HL-60/S4 (cell line): ENCODE results near the gene CFAP299.

Experiments used
- in situ Hi-C: fragments of 300-500 bp; cut with MboI; formaldehyde crosslinking; loops from 2 replicates; pipeline ENCODE4 v1.14.3; 2022; ENCODE audit warnings: low sequenced_read_pairs

CFAP299 gene

DNA sequence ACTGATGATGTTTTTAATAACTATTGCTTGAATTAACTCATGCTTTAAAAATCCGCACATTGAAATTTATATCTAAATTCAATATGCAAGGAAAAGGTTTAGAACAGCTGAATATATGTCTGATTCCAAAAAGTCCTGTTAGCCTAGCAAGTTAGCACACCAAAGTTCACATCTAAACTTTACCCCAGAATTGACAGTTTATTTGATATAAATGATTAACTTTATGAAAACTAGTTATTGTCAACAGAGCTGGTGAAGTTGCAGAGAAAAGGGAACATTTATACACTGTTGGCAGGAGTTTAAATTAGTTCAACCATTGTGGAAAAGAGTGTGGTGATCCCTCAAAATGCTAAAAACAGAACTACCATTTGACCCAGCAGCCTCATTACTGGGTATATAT, 574.4 kb downstream of the CFAP299 start:
- in situ Hi-C loops: no loop called here

DNA sequence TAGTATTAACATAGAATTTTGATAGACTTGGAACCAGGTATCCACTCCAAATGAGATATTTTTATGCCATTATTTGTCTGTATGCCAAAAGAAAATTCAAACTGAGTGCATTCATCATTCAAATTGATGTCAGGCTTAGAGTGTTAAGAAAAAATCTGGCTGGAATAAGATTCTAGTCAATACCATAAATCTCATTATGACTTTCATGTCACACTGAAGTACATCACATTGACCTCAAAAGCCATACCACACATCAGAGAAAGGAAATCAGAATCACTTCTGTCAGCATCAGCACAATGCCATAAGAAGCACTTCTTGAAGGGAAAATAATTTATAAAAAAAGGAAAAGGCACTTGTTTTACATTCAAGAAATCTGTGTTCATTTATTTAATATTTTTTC, 575.9 kb downstream of the CFAP299 start:
- in situ Hi-C loops: no loop called here

DNA sequence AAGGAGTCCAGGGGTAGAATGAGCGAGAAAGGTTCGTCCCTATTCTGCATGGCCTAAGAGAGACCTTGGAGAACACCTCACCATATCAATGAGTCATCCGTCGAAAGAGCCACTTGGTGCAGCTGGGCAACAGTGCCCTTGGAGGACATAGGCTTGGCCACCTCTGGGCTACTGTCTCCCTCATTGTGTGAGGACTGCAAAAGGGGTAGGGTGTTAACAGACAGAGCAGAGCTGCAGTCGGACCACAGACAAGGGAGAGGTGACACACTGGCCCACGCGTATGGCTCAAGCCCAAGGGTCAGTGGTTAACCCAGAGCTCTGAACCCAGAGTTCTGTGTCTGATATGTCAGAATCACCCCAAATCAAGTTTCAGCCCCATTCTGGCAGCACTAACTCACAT, 576.8 kb downstream of the CFAP299 start:
- in situ Hi-C loops: no loop called here

DNA sequence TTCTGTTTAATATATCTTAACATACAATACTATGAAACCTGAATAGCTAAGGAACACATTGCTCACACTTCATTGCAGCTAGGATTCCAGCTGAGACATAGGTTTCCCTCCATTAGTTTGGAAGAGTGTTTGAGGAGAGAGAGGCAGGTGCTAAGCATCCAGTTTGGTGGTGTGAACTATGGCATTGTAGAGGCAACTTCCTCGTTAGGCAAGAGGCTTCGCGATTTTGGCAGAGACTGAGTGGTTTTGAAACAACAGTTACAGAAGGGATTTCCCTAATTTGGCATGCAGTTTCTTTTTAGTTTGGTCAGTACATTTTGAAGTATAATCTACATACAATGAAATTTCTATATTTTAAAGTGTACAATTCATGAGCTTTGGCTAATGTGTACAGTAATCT, 577.9 kb downstream of the CFAP299 start:
- in situ Hi-C loops: no loop called here

DNA sequence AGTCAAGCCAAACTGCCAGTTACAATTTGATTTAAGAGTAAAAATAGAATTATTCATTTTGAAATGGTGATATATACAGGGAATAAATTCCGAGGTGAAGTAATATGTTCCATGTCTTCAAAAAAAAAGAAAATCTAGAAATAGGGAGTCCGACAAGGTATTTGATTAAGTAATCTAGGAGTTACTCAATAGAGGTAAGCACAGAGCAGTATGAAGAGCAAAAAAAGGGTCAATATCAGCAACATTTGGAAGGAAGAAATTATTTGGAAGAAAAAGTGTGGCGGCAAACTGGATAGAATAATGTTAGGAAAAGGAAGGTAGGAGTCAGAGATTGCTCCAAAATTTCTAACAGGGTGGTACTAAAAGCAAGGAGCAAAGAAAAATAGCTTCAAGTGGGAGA, 581.2 kb downstream of the CFAP299 start:
- in situ Hi-C loops: no loop called here

DNA sequence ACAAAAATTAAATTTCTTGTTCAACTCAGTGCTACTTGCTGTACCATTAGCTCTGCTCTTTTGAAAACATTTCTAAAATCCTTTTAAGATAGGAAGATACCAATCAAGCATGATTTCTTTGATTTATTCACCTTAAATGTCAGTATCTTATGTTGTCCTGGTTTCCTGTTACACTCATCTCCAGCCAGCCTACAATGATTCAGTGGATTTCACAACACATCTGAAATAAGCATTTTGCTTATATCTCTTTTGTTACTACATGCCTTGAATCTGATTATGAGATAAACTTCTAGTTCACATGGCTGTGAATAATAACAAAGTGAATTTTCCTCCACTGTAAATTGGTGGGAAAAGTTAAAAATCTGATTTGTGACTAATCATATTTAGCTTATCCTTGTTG, 582.5 kb downstream of the CFAP299 start:
- in situ Hi-C loops: no loop called here

DNA sequence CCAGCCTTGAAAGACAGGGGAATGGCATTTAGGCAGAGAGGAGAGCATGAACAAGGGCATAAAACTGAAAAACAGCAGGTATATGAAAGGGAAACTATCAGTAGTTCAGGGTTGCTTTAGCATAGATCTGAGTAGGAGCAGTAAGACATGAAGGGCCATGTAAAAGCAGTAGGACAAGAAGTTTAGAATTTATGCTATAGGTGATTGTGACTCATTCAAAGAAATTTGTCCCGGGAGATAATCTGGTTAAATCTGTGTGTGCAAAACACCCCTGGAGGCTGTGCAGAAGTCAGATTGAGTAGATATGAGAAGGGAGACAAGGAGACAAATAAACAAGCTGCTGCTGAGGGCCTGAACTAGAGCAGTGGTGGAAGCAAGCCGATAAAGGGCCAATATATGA, 585.9 kb downstream of the CFAP299 start:
- in situ Hi-C loops: no loop called here

DNA sequence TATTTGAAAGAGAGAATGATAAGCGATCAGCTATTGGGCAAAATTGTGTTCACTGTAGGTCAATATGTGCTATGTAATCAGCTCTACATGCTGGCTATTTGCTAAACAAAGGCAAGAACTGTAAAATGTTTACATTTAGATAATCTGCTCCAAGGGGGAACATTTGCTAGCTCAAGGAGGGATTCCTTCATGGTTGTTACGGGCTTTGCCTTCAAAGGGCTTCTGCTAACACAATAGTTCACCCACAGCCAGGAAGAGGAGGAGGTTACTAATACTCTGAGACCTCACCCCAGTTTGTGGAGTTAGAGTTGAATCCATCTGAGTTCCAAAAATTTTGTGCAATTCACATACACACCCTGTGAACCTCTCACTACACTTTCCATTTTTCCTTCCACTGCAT, 587.4 kb downstream of the CFAP299 start:
- in situ Hi-C loops: no loop called here

DNA sequence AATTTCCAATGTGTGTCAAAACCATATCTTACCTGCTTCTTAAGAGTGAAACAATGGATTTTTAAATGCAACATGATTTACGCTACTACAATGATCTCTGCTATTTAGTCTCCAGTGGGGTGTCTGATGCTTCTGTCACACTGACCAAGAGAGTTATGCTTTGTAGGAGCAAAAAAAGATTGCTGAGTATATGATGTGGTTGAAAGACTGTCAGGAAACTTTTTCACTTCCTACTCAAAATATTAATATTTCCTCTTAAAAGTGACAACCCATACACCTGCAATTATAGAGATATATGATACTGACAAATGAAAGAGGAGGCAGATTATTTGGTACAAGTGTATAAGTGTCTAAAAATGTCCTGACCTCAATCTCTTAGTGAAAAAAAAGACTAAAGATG, 589.8 kb downstream of the CFAP299 start:
- in situ Hi-C loops: no loop called here

DNA sequence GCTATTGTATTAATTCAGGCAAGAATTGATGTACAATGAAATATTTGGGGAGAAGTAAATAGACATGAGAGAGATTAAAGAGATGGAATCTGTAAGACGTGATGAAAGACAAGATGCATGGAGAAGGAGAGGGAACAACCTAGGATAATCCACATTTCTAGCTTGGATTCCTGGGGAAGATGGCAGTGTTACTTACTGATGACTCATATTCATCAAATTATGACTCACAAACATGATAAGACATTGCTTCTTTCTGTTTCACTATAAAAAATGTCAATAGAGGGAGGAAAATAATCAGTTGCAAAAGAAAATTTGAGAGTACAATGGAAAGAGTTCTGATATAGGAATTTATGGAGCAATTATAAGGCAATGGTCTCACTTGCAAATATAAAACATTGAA, 590.9 kb downstream of the CFAP299 start:
- in situ Hi-C loops: no loop called here

DNA sequence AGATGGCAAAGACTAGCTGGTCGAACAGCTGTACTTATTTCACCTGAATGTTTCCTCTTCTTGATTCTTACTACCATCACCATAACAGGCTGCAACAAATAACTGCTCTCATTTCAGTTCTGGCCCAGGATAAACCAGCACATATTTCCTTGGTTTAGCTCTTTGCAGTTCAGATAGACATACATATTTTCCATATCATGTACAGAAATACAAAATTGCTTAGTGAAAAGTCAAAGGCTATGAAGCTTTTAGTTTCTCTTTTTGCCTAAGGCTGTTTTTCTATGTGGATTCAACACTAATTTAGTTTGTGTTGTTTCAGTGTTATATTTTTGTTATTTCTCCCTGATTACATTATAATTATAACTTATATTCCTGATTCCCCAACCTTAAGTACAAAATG, 591.4 kb downstream of the CFAP299 start:
- in situ Hi-C loops: no loop called here

DNA sequence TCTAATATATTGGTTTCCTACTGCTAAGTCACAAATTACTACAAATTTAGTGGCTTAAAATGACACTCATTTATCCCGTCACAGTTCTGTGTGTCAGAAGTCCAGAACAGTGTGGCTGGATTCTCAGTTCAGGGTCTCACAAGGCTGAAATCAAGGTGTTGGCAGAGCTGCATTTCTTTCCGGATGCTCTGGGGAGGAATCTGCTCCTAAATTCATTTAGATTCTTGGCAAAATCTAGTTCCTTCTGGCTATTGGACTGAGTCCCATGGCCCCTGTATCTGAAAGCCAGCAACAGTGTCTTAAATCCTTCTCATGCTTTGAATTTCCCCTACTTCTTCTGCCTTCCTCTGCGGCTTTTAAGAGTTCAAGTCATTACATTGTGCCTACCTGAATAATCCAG, 591.9 kb downstream of the CFAP299 start:
- in situ Hi-C loops: no loop called here

DNA sequence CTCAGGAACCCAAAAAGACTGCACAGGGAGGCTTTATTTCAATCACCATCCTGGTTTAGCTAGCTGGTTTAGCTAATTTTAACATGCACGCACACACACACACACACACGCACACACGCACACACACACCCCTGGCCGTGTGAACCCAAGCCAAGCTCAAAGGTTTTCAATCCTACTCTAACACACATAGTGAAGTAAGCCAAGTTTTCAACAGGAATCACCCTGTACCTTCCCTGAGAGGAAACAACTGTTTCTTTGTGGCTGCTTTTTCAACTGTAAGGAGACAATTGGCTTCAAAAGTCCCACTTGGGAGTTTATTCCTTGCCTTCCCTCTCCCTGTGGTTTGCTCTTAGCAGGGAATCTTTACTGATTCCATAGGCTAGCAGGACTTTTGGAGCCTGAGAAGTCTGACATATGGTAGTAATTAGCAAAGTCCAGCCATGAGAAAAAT, 596.1 kb downstream of the CFAP299 start:
- in situ Hi-C loops: no loop called here

DNA sequence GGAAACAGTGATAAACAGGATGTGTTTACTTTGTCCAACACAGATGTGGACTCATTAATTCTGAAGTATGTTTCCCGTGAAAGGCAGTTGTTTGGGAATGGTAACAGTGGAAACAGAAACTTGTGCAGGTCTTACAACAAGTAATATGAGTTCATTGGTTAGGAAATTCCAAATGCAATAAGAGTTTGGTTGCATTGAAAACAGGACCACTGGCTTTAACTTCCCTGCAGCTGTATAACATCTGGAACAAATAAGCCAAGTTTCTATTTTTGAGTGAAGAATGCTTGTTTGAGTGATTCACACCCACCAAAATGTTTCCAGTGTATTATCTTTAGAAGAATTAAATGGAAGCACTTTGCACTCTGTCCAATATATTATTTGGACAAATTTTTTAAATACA, 612.6 kb downstream of the CFAP299 start:
- in situ Hi-C loops: no loop called here

DNA sequence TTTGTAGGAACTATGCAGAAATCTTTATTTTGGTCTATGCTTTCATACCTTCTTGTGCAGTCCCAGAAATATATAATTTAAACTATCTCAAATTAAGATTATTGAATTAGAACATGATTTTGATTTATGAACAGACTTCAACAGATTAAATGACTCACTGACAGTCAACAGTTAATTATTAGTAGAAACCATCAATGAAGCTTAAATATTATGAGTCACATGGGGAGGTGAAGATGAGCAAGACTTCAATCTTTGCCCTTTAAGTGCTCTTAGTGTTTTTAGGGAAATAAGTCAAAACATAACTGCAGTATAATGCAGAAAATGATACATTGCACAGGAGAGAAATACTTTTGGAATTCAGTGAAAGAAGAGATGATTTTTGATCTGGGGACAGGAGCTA, 613.5 kb downstream of the CFAP299 start:
- in situ Hi-C loops: no loop called here

DNA sequence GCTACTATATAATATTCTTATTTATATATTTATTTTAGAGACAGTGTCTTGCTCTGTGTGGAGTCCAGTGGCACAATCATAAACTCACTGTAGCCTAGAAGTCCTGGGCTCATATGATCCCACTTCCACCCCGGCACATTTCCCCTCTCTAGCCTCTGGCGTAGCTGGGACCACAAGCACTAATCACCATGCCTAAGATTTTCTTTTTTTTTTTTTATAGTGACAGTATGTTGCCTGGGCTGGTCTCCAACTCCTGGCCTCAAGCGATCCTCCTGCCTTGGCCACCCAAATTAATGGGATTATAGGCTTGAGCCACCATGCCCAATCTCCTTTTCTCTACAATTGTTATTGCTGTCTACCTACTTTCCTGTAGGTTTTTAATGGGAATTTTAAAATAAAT, 620.9 kb downstream of the CFAP299 start:
- in situ Hi-C loops: no loop called here

DNA sequence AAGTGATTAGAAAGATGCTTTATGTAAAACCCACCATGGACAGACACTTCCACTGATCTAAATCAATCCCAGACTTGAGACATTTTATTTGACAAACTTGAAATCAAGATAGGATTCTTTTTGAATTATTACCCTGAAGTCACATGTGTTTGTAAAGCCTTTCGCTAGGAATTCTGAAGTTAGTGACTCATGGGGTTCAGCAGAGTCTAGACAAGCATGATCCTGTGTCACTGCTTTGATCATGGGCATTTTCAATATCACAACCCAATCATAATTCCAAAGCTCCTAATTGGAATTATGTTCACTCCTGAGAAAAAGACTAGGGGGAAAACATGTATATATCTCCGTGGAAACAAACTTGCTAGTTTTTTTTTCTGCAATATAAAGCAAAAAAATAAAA, 627.5 kb downstream of the CFAP299 start:
- in situ Hi-C loops: no loop called here

DNA sequence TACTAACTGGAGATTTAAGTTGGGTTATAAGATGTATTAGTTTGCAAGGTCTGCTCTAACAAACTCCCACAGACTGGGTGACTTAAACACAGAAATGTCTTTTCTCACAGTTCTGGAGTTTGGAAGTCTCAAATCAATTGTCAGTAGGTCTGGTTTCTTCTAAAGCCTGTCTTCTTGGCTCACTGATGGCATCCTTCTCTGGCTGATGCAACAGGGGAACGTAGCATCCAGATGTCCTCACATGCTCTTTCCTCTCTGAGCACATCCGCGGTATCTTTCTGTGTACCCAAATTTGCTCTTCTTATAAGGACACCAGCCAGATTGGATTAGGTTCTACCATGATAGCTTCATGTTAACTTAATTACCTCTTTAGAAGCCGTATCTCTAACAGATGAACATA, 631.8 kb downstream of the CFAP299 start:
- in situ Hi-C loops: no loop called here

DNA sequence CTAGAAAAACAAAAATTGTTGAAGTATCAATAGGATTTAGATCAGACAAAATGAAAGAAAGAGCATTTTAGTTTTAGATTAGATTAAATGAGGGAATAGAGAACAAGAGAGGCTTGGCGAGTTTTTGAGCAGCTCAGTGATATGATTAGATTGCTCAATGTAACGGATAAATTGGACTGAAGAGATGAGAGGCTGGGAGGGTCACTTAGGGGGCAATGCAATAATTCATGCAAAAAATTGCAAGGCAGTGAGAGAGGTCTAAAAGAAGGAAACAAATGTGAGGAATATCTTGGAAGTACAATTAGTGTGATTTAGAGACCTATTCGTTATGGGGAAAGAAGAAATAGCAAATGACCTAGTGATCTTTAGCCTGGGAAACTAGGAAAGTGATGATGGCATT, 644.7 kb downstream of the CFAP299 start:
- in situ Hi-C loops: no loop called here

DNA sequence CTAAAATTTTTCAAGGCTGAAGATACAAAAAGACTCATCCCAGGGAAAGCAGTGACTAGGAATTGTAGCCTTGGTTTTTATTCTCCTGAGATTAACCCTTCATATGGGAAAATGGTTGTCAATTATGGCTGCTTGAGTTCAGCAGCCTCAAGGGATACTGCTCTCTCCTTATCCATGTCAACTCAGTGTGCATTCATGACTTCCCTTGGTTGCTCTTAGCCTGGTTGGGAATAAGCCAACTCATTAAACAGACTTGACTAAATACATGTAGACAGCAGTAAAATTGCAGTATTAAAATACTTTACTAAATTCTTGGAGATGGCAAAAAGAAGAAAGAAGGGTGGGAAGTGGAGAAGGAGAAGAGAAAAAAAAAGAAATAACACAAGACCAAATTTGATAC, 650.5 kb downstream of the CFAP299 start:
- in situ Hi-C loops: no loop called here

DNA sequence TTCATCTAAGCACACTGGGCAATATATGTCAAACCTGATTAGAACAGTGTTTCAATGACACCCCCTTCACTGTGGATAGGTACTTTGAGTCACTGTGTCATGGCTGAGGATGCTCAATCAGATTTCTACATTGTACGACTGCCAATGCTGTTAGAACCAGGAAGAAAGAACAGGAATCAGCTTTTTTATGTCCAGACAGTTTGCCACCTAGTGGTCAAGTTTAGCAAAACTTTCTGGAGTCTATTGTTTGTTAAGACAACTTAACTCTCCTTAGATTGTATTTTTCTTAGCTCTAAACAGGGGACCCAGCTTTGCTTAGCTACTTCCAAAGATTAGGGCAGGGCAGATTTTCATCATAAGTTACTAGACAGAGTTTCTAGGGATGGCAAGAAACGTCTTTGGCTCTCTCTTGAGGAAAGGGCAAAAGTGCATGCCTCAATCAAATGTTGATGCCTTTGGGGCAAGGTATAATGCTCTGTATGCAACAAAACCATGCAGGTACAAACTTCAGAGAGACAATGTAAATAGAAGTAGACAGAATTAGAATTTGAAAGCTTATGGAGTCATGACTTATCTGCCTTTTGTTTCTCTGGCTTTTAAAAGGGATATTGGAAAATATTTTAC, 654.5 kb downstream of the CFAP299 start:
- in situ Hi-C loops: no loop called here

DNA sequence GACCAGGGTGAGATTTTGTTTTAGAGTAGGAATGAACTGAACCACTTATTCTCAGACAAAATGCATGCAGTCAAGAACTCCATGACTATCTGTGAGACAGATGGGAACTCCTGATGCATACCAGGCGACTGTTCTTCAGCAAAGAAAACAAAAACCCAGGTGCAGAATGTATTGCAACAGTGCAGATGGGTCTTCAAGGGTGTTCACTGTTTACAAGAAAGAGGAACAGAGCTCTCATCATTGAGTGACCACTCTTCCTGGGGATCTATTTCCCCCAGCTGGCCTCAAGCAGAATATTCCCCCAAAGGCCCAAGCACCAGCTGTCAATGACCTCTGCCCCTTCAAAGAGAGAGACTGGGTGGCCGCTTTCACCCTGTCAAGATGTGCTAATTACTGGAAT, 655.3 kb downstream of the CFAP299 start:
- in situ Hi-C loops: no loop called here

DNA sequence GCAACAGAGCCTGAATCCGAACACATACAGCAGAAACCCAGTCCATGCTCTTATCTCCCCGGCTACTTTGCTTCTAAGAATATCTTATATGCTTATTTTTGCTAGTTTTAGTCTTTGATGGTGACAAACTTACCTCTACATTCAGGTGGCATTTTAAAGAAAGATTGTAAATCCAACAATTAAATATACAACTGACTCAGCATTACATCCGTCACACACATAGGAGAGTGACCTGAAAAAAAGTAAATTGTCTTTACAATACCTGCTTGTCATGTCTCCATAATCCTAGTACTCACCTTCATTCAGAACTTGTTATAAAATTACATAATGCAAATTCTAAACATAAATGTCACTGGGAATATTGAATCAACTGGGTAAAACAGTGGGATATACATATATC, 664.4 kb downstream of the CFAP299 start:
- in situ Hi-C loops: no loop called here
